GM18868 (cell line): ENCODE data around the gene FAM98A.

Source experiments
- ATAC-seq: cut with Tn5 transposase; IDR thresholded peaks from one replicate; pipeline ENCODE4 v1.9.1; 2021; ENCODE audit warnings: mild to moderate bottlenecking, moderate library complexity; ENCODE audit not compliant: unreplicated experiment

Gene FAM98A

GRCh38 chr2:33598561-33599174, 431 bp downstream of the FAM98A start:
- peak; percentile 52 for ATAC-seq

GRCh38 chr2:33597026-33597425, 2.1 kb downstream of the FAM98A start:
- no peak for ATAC-seq

DNA sequence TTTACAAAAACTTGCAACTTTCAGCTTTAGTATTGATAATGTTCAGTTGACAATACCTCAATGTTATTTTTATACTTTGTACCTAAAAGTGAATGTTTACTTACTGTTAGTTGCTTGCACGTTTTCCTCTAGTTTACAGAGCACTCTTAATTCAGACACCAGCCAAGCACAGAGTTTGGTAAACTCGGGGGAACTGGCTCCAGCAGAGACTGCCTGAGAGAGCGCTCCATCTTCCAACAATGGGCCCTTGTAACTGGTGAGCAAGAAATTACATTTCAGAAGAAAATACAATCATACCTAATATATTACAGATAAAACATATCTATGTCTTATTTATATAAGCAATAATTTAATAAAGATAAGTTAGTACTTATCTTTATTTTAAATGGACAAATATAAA, 3.7 kb downstream of the FAM98A start:
- ATAC-seq, result no peak

DNA sequence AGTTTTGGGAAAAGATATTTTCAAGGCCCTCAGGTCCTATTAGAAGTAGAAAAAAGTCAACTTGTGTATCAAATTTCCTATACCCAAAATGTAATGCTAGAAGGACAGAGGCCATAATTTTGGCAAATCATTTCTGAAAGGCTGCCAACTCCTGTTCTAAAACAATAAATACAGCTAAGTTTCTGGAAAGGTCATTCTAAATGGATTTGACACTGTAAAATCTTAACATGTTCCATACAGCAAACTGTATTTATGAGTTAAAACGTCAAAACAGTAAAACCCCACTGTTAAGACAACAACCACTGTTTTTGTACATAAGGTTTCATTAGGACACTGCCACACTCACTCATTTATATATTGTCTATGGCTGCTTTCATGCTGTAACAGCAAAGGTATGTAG, 9.7 kb downstream of the FAM98A start:
- no peak for ATAC-seq

- no peak for ATAC-seq
Measured at GRCh38 chr2:33588232-33588631, 10.9 kb downstream of the FAM98A start.

- ATAC-seq, result no peak
Measured at GRCh38 chr2:33586766-33587165, 12.3 kb downstream of the FAM98A start.

DNA sequence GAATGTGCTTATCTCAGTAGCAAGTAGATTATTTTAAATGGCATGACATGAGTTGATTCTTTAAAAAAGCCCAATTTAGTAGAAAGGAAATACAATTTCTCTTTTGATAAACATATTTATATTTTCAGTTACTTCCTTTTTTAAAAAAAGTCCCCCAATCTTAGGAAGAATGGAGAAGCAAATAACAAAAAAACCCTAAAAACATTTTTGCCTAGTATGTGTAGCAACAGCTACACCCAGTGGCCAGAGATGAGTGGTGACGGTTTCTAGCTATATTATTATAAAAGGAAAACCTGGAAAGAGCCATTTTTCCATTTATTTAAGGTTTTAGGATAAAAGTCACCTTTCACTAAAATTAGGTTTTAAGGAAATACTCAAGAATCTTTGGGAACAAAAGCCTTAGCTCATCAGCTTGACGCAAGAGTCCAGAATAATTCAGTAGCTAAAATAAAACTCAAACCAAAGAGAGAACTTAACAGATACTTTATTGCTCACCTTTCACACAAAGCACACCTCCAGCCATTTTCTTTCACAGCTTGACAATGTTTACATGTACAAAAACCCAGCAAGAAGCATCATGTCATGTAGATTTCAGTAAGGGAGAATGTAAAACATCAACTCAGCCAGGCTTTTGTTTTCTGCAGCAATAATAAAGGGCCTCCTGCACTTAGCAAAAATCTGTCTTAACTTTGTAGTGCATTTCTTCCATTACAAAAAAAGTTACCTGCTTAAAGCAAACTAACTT, 15.7 kb downstream of the FAM98A start:
- peak; percentile 67 for ATAC-seq

GRCh38 chr2:33581872-33582271, 17.2 kb downstream of the FAM98A start:
- no peak for ATAC-seq

- no peak for ATAC-seq
Measured at GRCh38 chr2:33579227-33579626, 19.9 kb downstream of the FAM98A start.

DNA sequence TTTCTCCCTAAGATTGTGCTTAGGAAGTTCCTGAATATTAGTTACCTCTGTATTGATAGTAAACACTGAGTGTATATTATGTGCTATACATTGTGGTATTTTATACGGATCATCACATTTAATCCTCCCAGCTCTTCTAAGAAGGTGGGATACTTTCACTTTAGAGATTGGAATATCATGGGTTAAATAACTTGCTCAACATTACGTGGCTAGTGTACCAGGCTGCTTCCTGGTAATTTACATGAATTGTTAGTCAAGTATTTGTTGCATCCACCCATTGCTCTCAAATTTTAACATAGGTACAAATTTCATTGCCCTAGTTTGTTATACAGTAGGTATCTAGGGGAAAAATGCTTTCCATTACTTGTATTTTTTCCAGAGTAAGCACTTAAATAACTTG, 21.4 kb downstream of the FAM98A start:
- no peak for ATAC-seq

- ATAC-seq, result no peak
Measured at GRCh38 chr2:33577084-33577483, 22.0 kb downstream of the FAM98A start.

GRCh38 chr2:33573657-33574056, 25.4 kb downstream of the FAM98A start:
- ATAC-seq, result no peak

DNA sequence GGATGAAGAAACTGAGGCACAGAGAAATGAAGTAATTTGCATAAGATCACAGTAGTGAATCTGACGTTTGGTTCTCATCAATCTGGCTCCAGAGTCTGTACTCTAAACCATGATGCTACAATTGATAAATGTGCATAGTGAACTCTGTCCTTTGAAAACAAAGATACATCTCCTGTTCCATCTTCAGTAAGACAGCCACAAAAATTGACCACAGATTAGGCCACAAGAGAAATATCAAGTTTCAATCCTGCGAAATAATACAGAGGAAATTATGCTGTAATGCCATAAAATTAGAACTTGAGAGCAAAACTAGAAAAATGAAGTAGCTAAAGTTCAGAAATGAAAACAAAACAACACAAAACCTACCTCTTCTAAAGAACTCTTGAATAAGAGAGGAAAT, 28.4 kb downstream of the FAM98A start:
- ATAC-seq, result no peak

DNA sequence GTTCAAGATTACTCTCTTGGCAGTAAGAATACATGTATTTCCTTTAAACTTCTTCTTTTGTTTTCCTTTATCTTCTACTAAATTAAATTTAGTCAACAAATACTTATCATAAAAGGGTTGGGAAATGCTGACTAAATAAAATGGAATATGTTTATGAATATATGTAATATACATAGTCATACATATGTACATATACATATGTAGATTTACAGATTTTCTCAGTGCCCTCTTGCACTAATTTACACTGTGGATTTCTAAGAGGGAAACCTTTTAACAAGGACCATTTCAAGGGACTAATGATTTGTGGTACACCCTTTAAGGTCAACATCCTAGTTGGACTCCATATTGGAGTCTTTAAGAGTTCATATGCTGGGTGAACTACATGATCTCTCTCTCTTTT, 37.2 kb downstream of the FAM98A start:
- ATAC-seq, result no peak

DNA sequence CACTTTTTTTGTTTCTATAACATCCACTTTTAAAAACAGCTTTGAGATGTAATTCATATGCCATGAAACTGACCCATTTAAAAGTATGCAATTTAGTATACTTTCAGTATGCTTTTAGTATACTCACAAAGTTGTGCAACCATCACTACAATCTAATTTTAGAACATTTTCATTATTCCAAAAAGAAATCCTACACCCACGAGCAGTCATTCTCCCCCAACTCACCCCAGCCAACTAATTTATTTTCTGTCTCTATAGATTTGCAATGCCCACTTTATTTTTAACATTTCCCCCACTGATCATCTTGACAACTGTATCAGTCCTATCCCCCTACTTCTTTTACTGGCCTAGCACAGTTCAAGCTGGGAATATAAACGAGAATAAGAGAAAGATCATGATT, 39.1 kb downstream of the FAM98A start:
- no peak for ATAC-seq

- no peak for ATAC-seq
Measured at GRCh38 chr2:33559328-33559727, 39.8 kb downstream of the FAM98A start.

DNA sequence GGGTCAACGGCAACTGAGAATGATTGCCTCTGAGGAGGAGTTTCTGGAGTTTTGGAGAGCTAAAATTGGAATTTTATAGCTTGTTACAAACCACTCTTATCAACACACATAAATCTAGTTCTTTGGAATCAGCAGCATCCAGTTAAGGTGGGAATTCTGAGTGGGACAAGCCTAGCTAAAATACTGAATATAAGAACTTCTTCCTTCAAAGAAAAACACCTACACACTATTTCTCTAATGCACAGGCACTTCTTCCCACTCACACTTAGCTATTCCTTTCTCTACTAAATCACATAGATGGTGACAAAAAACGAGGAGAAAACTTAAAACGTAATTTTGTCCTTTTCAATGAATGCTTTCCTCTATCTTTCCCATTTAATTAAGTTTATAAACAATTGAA, 43.4 kb downstream of the FAM98A start:
- ATAC-seq, result no peak

DNA sequence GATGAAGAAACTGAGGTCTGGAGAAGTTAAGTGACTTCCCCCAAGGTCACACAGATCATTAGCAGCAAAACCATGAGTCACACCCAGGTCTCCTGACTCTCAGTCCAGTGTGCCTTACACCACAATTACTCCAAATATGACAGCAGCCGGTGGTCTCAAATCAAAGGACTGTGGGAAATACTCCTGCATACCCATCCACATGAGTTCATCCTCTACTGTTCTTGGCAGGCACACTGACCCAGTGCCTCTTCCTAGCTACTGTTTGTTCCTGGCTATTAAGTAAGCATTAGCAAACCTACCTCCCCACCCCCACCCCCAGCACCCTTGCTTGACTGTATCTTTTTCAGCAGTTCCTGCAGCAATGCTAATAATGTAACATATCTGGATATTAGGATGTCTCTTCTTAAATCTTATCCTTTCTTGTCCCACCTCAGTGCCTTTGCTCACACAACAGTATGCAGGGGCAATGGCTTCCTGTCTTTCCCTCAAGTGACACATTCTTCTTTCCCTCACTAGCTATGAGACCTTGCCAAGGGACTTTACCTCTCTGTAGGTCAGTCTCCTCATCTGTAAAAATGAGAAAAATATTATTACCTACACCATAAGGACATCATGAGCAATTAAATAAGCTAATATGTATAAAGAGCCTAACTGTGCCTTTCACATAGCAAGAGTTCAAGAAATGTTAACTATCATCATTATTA, 46.2 kb downstream of the FAM98A start:
- ATAC-seq, result no peak

DNA sequence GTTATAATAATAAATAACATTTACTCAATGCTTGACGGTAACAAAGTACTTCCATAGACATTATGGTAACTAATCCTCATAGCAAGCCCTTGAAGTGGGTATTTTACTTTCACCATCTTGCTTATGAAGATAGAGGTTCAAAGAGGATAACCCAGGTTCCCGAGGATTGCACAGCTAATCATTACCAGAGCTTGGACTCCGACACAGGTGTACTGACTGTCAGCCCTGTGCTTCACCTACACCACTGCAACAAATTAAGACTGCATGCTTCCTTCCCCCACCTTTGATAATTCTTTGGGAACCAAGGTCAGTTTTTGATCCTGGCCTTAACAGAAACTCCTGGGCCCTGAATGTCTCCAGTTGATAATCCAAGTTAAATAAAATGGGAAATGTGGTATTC, 48.9 kb downstream of the FAM98A start:
- ATAC-seq, result no peak

- no peak for ATAC-seq
Measured at GRCh38 chr2:33541243-33541642, 57.9 kb downstream of the FAM98A start.

- ATAC-seq, result no peak
Measured at GRCh38 chr2:33535421-33535820, 63.7 kb downstream of the FAM98A start.
